ENCODE measurements around the gene GABRB3.

- TF ChIP-seq POLR2A (IDR thresholded peaks at IDR 0.05) = no peak
- no peak for TF ChIP-seq CTCF (IDR thresholded peaks at IDR 0.05)
Observed at GRCh38 chr15:26572602-26573350, 200.1 kb downstream of the GABRB3 start.

Data from Peyer's patch (tissue), 4 donors.